Measurements from ENCODE around the gene PTGDR2. TPM values are rescaled to one million over a fixed set of nuclear protein-coding genes. Genes with fewer than 3 reads are reported as not detected.
A peak's percentile ranks its signal among the peaks of the same experiment; 100 is the strongest.

The PTGDR2 gene
- total and polyA plus RNA-seq, 9 of the 15 experiments (the other 6 are each of a cell fraction or from before 2014, with no cell fraction given) = 0.51 to 2.6 (median 1.6) TPM

DNA sequence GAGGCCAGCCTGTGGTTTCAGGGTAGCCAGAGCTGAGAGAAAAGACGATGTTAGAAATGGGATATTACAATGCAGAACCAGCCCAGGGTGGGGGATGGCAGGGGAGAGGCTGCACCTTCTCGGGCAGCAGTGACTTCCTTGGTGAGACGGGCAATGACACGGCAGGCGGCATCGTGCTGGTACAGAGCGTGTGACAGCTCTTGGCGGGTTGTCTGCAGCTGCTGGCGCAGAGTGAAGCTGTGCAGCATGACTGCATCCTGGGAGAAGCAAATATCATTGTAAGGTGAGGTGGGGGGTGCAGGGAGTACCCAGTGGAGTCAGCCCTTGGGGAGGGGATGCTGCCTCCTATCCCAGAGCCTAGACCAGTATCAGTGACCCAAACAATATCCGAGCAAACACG lies 46.9 kb upstream of the PTGDR2 start:
- intact Hi-C loops (cut with micrococcal nuclease) = no loop called here
- no peak overlapping the region for H3K9ac ChIP-seq (ENCODE audit: insufficient read depth in 1 of 2, low read depth in 2 of 2, low read length in 2 of 2)
- peaks cover 5 to 14% of the 10 kb centered on the region in 2 experiments; a peak in 4 of 5 replicates for H3K4me1 ChIP-seq (replicated peaks in 1 of 2; ENCODE audit: control insufficient read depth in 2 of 2, insufficient read depth in 2 of 2, low read length in 2 of 2)
- H2AFZ ChIP-seq (ENCODE audit: low read depth, low read length) = no peak overlapping the region
- H3K4me3 ChIP-seq = no peak overlapping the region
- ATAC-seq = no peak
- peaks cover 77% of the 10 kb centered on the region for H3K36me3 ChIP-seq (ENCODE audit: control insufficient read depth, insufficient read depth, low read length)
- TF ChIP-seq MIER1 (IDR thresholded peaks at IDR 0.05; ENCODE audit: low read depth) (no peak), ZNF740 (CRISPR knock-in tag; IDR thresholded peaks at IDR 0.05) (peak; percentile 22; the same call in 1 of the 2 replicates), ZNF740 (tag; IDR thresholded peaks at IDR 0.05) (no peak), CHD4 (IDR thresholded peaks at IDR 0.05; ENCODE audit: insufficient read depth, insufficient replicate concordance, low read depth, low read length, poor library complexity, severe bottlenecking) (no peak)
- peaks cover 31% of the 10 kb centered on the region for H4K20me1 ChIP-seq (replicated peaks; ENCODE audit: control insufficient read depth, insufficient read depth, low read length)
- in situ Hi-C loops (cut with MboI) = no loop called here
- no peaks in the 10 kb centered on the region for H3K27me3 ChIP-seq (ENCODE audit: control insufficient read depth in 2 of 2, insufficient read depth in 2 of 2, low read length in 2 of 2)
- peaks cover 43% of the 10 kb centered on the region for H3K79me2 ChIP-seq (ENCODE audit: control insufficient read depth, insufficient read depth, low read length)
- no TSS peak for BruUV-seq (replicated peaks)
- ChIA-PET POLR2A (interaction anchor here (0.5 to 2.5 kb wide), 4 partner anchors 10 to 81 kb away, joined by 3 to 10 read pairs (median 5); partner anchors contain the start of gene TMEM109), CTCF (ENCODE audit: low intra/inter-chr PET ratio) (no interaction called here)
- no peak overlapping the region for H3K4me2 ChIP-seq (ENCODE audit: insufficient read depth, low read length)
- no peak for DNase-seq (ENCODE audit: extremely low read depth in 1 of 4, low spot score in 3 of 4)
- no peaks in the 10 kb centered on the region for H3K9me3 ChIP-seq (replicated peaks; ENCODE audit: control insufficient read depth, insufficient read depth, low read depth, low read length)
- no peak overlapping the region for H3K27ac ChIP-seq (ENCODE audit: extremely low read depth, low read depth, low read length)
- peaks cover 3% of the 10 kb centered on the region for H3K9me1 ChIP-seq (ENCODE audit: control insufficient read depth, insufficient read depth, low read length)
- FAIRE-seq = no peak
- WGBS (ENCODE audit: insufficient coverage, low coverage, missing lambda C conversion rate) = 97% methylated on average over 10 of the region's 11 CpGs

All from K562 (cell line).